ENCODE results near the gene TPST1.
"Not testable (repeated sequence)": the region's sequence is repeated elsewhere in the genome, so short reads cannot be mapped to it uniquely, and the experiment has no call there.

The TPST1 gene

GRCh38 chr7:66164356-66164755 lies 40.8 kb upstream of the TPST1 start:
- TF ChIP-seq, protein P1, sequence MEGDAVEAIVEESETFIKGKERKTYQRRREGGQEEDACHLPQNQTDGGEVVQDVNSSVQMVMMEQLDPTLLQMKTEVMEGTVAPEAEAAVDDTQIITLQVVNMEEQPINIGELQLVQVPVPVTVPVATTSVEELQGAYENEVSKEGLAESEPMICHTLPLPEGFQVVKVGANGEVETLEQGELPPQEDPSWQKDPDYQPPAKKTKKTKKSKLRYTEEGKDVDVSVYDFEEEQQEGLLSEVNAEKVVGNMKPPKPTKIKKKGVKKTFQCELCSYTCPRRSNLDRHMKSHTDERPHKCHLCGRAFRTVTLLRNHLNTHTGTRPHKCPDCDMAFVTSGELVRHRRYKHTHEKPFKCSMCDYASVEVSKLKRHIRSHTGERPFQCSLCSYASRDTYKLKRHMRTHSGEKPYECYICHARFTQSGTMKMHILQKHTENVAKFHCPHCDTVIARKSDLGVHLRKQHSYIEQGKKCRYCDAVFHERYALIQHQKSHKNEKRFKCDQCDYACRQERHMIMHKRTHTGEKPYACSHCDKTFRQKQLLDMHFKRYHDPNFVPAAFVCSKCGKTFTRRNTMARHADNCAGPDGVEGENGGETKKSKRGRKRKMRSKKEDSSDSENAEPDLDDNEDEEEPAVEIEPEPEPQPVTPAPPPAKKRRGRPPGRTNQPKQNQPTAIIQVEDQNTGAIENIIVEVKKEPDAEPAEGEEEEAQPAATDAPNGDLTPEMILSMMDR (IDR thresholded peaks at IDR 0.05) = no peak
- H3K27ac ChIP-seq = no peak overlapping the region
- H3K79me2 ChIP-seq = no peaks in the 10 kb centered on the region
- H2AFZ ChIP-seq = no peak overlapping the region
- no peak overlapping the region for H3K9ac ChIP-seq
- no peaks in the 10 kb centered on the region for H3K27me3 ChIP-seq (ENCODE audit: control insufficient read depth, insufficient read depth, low read length)
- no peaks in the 10 kb centered on the region for H3K4me1 ChIP-seq
- H3K9me3 ChIP-seq (ENCODE audit: control insufficient read depth, low read length) = no peaks in the 10 kb centered on the region
- H3K36me3 ChIP-seq (ENCODE audit: control insufficient read depth, insufficient read depth, low read length) = no peaks in the 10 kb centered on the region
- H3K4me2 ChIP-seq (ENCODE audit: low read length) = no peak overlapping the region
- no peak overlapping the region for H3K4me3 ChIP-seq (ENCODE audit: low read depth, low read length)

DNA sequence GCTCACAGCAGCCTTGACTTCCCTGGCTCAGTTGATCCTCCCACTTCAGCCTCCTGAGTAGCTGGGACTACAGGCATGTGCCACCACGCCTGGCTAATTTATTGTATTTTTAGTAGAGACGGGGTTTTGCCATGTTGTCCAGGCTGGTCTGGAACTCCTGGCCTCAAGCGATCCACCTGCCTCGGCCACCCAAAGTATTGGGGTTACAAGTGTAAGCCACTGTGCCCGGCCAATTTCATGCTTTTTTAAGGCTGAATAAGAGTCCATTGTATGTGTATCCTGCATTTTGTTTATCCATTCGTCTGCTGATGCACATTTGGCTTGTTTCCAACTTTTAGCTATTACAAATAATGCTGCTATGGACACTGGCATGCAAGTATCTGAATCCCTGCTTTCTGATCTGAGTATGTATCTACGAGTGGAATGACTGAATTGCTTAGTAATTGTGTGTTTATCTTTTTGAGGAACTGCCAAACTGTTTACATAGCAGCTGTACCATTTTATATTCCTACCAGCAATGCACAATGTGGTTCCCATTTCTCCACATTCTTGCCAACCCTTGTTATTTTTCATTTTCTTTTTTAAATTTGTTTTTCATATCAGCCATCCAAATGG lies 37.3 kb upstream of the TPST1 start:
- Histone ChIP-seq H3K9me3 (ENCODE audit: control insufficient read depth, low read length) (no peaks in the 10 kb centered on the region), H3K27ac (no peak overlapping the region), H3K79me2 (no peaks in the 10 kb centered on the region), H3K4me3 (ENCODE audit: low read depth, low read length) (no peak overlapping the region), H3K9ac (no peak overlapping the region), H2AFZ (no peak overlapping the region), H3K36me3 (ENCODE audit: control insufficient read depth, insufficient read depth, low read length) (no peaks in the 10 kb centered on the region), H3K27me3 (ENCODE audit: control insufficient read depth, insufficient read depth, low read length) (no peaks in the 10 kb centered on the region), H3K4me2 (ENCODE audit: low read length) (no peak overlapping the region), H3K4me1 (no peaks in the 10 kb centered on the region)
- TF ChIP-seq, protein P1 (IDR thresholded peaks at IDR 0.05) = no peak

DNA sequence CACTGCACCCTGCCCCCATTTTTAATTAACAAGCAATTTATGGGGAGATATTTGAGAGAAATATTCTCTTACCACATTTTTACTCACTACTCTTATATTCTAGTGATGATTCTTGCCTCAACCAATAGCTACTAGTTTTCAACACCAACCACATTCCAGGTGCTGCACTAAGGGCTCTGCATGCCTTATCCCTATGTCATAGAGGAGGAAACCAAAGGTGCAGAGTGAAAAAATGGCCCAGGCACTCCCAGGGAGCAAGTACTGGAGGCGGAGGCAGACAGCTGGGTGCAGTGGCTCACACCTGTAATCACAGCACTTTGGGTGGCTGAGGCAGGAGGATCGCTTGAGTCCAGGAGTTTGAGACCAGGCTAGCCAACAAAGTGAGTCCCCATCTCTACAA lies 35.5 kb upstream of the TPST1 start:
- TF ChIP-seq, protein P1 (IDR thresholded peaks at IDR 0.05) = no peak
- no peaks in the 10 kb centered on the region for H3K79me2 ChIP-seq

DNA sequence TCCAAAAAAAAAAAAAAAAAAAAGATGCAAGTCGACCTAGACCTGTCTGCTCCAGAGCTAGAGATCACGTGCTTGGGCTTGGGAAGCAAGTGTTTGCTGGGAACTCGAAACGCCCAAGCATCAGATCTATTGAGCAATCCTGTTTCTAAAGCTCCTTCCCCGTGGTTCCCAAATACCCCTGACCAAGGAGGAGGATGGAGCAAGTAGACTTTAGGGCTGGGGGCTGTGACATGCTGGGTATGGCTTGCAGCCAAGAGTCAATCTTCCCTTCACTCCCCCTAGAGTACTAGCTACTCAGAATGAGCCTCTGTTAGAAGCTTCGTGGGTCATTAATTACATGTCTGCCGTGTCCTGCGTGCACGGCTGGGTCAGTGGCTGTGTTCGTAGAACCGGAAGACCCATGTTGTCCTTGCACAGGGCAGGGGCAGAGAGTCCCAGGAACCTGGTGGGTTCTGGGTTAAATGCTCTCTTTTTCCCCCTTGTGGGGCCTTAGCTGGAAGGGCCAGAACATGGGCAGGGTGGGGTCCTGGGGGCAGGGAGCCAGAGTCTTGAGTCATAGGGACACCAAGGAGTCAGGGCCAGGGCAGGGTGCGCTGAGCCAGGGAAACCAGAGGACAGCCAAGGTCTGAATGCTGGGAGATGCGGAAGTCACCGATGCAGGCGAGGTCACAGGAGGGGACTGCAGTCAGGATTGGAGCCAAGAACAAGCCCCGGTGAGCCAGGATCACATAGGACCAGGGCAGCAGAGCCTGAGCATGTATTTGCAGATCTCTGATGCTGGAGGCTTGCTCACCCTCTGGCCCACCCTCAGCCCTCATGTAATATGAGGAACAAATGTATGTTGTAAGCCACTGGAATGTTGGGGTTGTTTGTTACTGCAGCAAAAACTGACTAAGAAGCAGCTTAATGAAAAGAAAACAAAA lies 34.6 kb upstream of the TPST1 start:
- peak overlapping the region; percentile 51 for H2AFZ ChIP-seq
- H3K9ac ChIP-seq = no peak overlapping the region
- no peaks in the 10 kb centered on the region for H3K4me1 ChIP-seq
- H3K4me3 ChIP-seq (ENCODE audit: low read depth, low read length) = no peak overlapping the region
- no peak overlapping the region for H3K4me2 ChIP-seq (ENCODE audit: low read length)
- H3K36me3 ChIP-seq (ENCODE audit: control insufficient read depth, insufficient read depth, low read length) = no peaks in the 10 kb centered on the region
- H3K27me3 ChIP-seq (ENCODE audit: control insufficient read depth, insufficient read depth, low read length) = no peaks in the 10 kb centered on the region
- no peaks in the 10 kb centered on the region for H3K79me2 ChIP-seq
- TF ChIP-seq, protein P1 (IDR thresholded peaks at IDR 0.05) = no peak
- no peaks in the 10 kb centered on the region for H3K9me3 ChIP-seq (ENCODE audit: control insufficient read depth, low read length)
- no peak overlapping the region for H3K27ac ChIP-seq

More for the DNA sequence above, 35.5 kb upstream of the TPST1 start:
- no peaks in the 10 kb centered on the region for H3K36me3 ChIP-seq (ENCODE audit: control insufficient read depth, insufficient read depth, low read length)
- H2AFZ ChIP-seq = no peak overlapping the region
- H3K4me1 ChIP-seq = no peaks in the 10 kb centered on the region
- no peak overlapping the region for H3K27ac ChIP-seq
- H3K9me3 ChIP-seq (ENCODE audit: control insufficient read depth, low read length) = no peaks in the 10 kb centered on the region
- H3K9ac ChIP-seq = no peak overlapping the region
- H3K4me3 ChIP-seq (ENCODE audit: low read depth, low read length) = no peak overlapping the region
- no peak overlapping the region for H3K4me2 ChIP-seq (ENCODE audit: low read length)
- no peaks in the 10 kb centered on the region for H3K27me3 ChIP-seq (ENCODE audit: control insufficient read depth, insufficient read depth, low read length)

- H3K9me3 ChIP-seq (ENCODE audit: control insufficient read depth, low read length); H2AFZ ChIP-seq; H3K4me2 ChIP-seq (ENCODE audit: low read length); H3K4me1 ChIP-seq; H3K27ac ChIP-seq; H3K27me3 ChIP-seq (ENCODE audit: control insufficient read depth, insufficient read depth, low read length); H3K36me3 ChIP-seq (ENCODE audit: control insufficient read depth, insufficient read depth, low read length); H3K79me2 ChIP-seq; H3K9ac ChIP-seq; H3K4me3 ChIP-seq (ENCODE audit: low read depth, low read length): not testable (repeated sequence)
Measured at GRCh38 chr7:66172536-66173401, 32.4 kb upstream of the TPST1 start.

Measured in parathyroid adenoma (tissue), 2 donors.